22Rv1 (cell line): ENCODE measurements around the gene ZNF407.

Experiments
- ZFX ChIP-seq: fragments of 450-650 bp; IDR thresholded peaks from 2 replicates; pipeline ENCODE4 v1.6.1; 2017; ENCODE audit warnings: antibody characterized with exemption, borderline replicate concordance
- TF ChIP-seq, protein P1 (sequence below): fragments of 450-650 bp; IDR thresholded peaks from 2 replicates; pipeline ENCODE4 v1.5.1; 2017; ENCODE audit warnings: mild to moderate bottlenecking

DNA sequence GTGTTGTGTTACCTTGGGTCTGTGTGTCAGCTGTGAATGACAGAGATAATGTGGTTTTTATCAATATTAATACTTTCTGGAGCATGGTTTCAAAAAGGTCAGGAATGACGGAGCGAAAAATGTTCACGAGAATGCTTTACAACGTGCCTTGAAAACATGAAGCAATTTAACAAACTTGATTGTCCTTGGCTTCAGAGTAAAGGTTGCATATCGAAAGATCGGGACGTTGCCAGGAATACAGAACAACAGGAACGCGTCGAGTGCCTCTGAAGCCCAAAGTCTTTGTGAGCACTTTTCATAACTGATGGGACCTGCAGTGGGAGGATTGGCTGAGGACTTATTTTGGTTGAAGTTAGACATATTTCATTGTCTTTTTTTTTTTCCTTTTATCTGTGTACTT, 206.1 kb downstream of the ZNF407 start:
- TF ChIP-seq, protein P1, sequence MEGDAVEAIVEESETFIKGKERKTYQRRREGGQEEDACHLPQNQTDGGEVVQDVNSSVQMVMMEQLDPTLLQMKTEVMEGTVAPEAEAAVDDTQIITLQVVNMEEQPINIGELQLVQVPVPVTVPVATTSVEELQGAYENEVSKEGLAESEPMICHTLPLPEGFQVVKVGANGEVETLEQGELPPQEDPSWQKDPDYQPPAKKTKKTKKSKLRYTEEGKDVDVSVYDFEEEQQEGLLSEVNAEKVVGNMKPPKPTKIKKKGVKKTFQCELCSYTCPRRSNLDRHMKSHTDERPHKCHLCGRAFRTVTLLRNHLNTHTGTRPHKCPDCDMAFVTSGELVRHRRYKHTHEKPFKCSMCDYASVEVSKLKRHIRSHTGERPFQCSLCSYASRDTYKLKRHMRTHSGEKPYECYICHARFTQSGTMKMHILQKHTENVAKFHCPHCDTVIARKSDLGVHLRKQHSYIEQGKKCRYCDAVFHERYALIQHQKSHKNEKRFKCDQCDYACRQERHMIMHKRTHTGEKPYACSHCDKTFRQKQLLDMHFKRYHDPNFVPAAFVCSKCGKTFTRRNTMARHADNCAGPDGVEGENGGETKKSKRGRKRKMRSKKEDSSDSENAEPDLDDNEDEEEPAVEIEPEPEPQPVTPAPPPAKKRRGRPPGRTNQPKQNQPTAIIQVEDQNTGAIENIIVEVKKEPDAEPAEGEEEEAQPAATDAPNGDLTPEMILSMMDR, result no peak
- TF ChIP-seq ZFX, result no peak
